Prostate gland (tissue), 2 donors: ENCODE measurements around the gene WWC2.

ENCODE experiments used
- POLR2A ChIP-seq: fragments of 450-650 bp; IDR thresholded peaks from one replicate; pipeline ENCODE4 v1.6.1; 2016; ENCODE audit warnings: antibody characterized with exemption, mild to moderate bottlenecking
- TF ChIP-seq, protein P1 (sequence below), 4 experiments: fragments of 200-600 bp in 2 of 4; fragments of 450-650 bp in 2 of 4; sonication (generic) in 2 of 4; IDR thresholded peaks; 1 replicate in 3 of 4; 2 replicates in 1 of 4; pipeline ENCODE4 v1.5.1; 2016 to 2019; ENCODE audit warnings: antibody characterized with exemption in 4 of 4, mild to moderate bottlenecking in 2 of 4, moderate library complexity in 2 of 4

DNA sequence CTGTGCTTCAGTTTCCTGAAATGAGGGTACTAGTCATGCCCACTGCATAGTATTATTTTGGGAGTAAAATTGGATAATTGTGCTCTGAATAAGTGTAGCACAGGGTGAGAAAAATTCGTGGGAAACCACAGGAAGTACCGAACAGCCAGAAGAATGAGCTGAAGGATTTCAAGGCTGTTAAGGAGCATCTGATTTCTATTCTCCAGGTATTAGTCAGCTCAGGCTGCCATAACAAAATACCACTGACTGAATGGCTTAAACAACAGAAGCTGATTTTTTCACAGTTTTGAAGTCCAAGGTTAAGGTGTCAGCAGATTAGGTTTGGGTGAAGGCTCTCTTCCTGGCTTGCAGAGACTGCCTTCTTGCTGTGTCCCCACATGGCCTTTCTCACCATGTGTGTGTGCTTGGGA is 41.9 kb downstream of the WWC2 start:
- TF ChIP-seq, protein P1, sequence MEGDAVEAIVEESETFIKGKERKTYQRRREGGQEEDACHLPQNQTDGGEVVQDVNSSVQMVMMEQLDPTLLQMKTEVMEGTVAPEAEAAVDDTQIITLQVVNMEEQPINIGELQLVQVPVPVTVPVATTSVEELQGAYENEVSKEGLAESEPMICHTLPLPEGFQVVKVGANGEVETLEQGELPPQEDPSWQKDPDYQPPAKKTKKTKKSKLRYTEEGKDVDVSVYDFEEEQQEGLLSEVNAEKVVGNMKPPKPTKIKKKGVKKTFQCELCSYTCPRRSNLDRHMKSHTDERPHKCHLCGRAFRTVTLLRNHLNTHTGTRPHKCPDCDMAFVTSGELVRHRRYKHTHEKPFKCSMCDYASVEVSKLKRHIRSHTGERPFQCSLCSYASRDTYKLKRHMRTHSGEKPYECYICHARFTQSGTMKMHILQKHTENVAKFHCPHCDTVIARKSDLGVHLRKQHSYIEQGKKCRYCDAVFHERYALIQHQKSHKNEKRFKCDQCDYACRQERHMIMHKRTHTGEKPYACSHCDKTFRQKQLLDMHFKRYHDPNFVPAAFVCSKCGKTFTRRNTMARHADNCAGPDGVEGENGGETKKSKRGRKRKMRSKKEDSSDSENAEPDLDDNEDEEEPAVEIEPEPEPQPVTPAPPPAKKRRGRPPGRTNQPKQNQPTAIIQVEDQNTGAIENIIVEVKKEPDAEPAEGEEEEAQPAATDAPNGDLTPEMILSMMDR (IDR thresholded peaks at IDR 0.05): no peak
- no peak for TF ChIP-seq POLR2A
